ENCODE data around the gene NDUFA9. TPM values are rescaled to one million over a fixed set of nuclear protein-coding genes. Genes with fewer than 3 reads are reported as not detected.
A peak's percentile ranks its signal among the peaks of the same experiment; 100 is the strongest.

Gene NDUFA9
- total RNA-seq: 70.3 TPM
- long read RNA-seq, full-length matches to known transcripts: 69 of 79 reads
- long read RNA-seq, partial matches to known transcripts: 1 of 79 reads
- long read RNA-seq, other reads (novel, unspliced or antisense): 9 of 79 reads

GRCh38 chr12:4648501-4649357 lies at the start of gene NDUFA9, which contains the start of gene AKAP3:
TSS of gene NDUFA9 (plus strand) at chr12:4649114. CDS start at chr12:4649127, 13 bp downstream.
TSS of gene AKAP3 (minus strand) at chr12:4649051. CDS start at chr12:4638196, 10,855 bp downstream.
- Histone ChIP-seq H3K36me3 (no peaks in the 10 kb centered on the region), H3K9me3 (no peaks in the 10 kb centered on the region), H3K27ac (peak within 1 kb of the TSS; percentile 92), H3K4me3 (peak within 1 kb of the TSS; percentile 84), H3K27me3 (no peaks in the 10 kb centered on the region), H3K4me1 (peaks cover 19% of the 10 kb centered on the region)
- intact Hi-C loops (cut with DNase I): no loop called here
- no peak for TF ChIP-seq CTCF (IDR thresholded peaks at IDR 0.05)
- ATAC-seq: peak; percentile 98
- DNase-seq: peak; percentile 86

- ATAC-seq: no peak
- Histone ChIP-seq H3K27me3 (no peaks in the 10 kb centered on the region), H3K4me1 (peaks cover 5% of the 10 kb centered on the region), H3K27ac (no peak overlapping the region), H3K4me3 (no peak overlapping the region), H3K36me3 (no peaks in the 10 kb centered on the region), H3K9me3 (no peaks in the 10 kb centered on the region)
- DNase-seq: no peak
- intact Hi-C loops (cut with DNase I): no loop called here
- no peak for TF ChIP-seq CTCF (IDR thresholded peaks at IDR 0.05)
Measured at GRCh38 chr12:4603421-4603820, 45.5 kb upstream of the NDUFA9 start.

GRCh38 chr12:4603946-4604345 lies 45.0 kb upstream of the NDUFA9 start:
- no peaks in the 10 kb centered on the region for H3K36me3 ChIP-seq
- no peak for TF ChIP-seq CTCF (IDR thresholded peaks at IDR 0.05)
- no peaks in the 10 kb centered on the region for H3K27me3 ChIP-seq
- H3K4me1 ChIP-seq: peaks cover 5% of the 10 kb centered on the region
- no peak overlapping the region for H3K4me3 ChIP-seq
- ATAC-seq: no peak
- intact Hi-C loops (cut with DNase I): no loop called here
- no peak overlapping the region for H3K27ac ChIP-seq
- no peak for DNase-seq
- H3K9me3 ChIP-seq: no peaks in the 10 kb centered on the region

- Histone ChIP-seq H3K4me1 (peaks cover 5% of the 10 kb centered on the region), H3K4me3 (peak overlapping the region; percentile 71), H3K27ac (peak overlapping the region; percentile 69), H3K36me3 (no peaks in the 10 kb centered on the region), H3K27me3 (no peaks in the 10 kb centered on the region), H3K9me3 (no peaks in the 10 kb centered on the region)
- ATAC-seq: peak; percentile 100
- DNase-seq: peak; percentile 87
- intact Hi-C loops (cut with DNase I): no loop called here
- TF ChIP-seq CTCF (IDR thresholded peaks at IDR 0.05): peak; percentile 99
Measured at GRCh38 chr12:4604684-4605193, 44.2 kb upstream of the NDUFA9 start.

- H3K4me3 ChIP-seq: no peak overlapping the region
- H3K27ac ChIP-seq: no peak overlapping the region
- no peak for DNase-seq
- H3K9me3 ChIP-seq: no peaks in the 10 kb centered on the region
- peaks cover 5% of the 10 kb centered on the region for H3K4me1 ChIP-seq
- ATAC-seq: no peak
- H3K27me3 ChIP-seq: no peaks in the 10 kb centered on the region
- no peak for TF ChIP-seq CTCF (IDR thresholded peaks at IDR 0.05)
- intact Hi-C loops (cut with DNase I): no loop called here
- peaks cover 21% of the 10 kb centered on the region for H3K36me3 ChIP-seq
Measured at GRCh38 chr12:4607056-4607455, 41.9 kb upstream of the NDUFA9 start.
